ENCODE measurements around the gene IP6K2.

DNA sequence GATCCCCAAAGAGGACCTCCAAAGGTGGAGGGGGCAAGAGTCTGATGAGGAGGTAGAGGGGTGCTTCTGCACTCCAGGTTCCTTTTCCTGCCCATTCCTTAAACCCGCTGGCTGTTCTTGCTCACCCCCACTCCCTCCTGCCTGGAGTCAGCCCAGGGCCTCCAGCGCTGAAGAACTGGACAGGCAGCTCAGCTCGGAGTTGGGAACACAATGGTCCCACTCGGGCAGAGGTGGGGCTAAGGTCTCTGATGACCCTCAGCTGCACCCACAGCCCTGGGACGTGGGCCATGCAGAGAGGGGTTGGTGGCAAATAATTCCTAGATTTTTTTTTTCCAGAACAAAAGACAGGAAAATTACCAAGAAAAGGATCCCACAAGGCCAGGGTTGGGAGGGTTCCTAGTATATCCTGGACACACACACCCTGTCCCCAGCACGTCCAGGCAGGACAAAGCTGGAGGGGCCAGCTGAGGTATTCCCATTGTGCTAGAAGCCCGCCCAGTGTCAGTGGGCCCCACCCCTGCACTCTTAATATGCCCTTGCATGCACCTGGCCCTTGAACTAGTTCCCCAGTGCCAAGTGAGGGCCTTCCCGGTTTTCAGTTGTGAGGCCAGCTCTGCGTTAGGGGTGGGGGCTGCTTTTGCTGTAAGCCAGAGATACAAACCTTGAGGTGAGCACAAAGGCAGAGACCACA is 22.1 kb upstream of the IP6K2 start:
- TF ChIP-seq, protein P1, sequence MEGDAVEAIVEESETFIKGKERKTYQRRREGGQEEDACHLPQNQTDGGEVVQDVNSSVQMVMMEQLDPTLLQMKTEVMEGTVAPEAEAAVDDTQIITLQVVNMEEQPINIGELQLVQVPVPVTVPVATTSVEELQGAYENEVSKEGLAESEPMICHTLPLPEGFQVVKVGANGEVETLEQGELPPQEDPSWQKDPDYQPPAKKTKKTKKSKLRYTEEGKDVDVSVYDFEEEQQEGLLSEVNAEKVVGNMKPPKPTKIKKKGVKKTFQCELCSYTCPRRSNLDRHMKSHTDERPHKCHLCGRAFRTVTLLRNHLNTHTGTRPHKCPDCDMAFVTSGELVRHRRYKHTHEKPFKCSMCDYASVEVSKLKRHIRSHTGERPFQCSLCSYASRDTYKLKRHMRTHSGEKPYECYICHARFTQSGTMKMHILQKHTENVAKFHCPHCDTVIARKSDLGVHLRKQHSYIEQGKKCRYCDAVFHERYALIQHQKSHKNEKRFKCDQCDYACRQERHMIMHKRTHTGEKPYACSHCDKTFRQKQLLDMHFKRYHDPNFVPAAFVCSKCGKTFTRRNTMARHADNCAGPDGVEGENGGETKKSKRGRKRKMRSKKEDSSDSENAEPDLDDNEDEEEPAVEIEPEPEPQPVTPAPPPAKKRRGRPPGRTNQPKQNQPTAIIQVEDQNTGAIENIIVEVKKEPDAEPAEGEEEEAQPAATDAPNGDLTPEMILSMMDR (IDR thresholded peaks at IDR 0.05) = no peak
- no peak for TF ChIP-seq POLR2A (IDR thresholded peaks at IDR 0.05)
